HFFc6 (cell line): ENCODE data around the gene PKD1L1. TPM values are rescaled to one million over a fixed set of nuclear protein-coding genes. Genes with fewer than 3 reads are reported as not detected.

Source experiments
- DNase-seq: peaks from one replicate; pipeline ENCODE4 v3.0.0-alpha.2; 2018
- H3K27ac Mint-ChIP-seq: 2 replicates; pipeline ENCODE4 v1.8.0; 2020; ENCODE audit warnings: mild to moderate bottlenecking, mixed read lengths
- H3K27me3 Mint-ChIP-seq: 2 replicates; pipeline ENCODE4 v1.8.0; 2021; ENCODE audit warnings: mild to moderate bottlenecking, moderate library complexity, mixed read lengths; ENCODE audit not compliant: insufficient read depth
- H3K36me3 Mint-ChIP-seq: 2 replicates; pipeline ENCODE4 v1.8.0; 2021; ENCODE audit warnings: low read depth, mixed read lengths
- H3K4me1 Mint-ChIP-seq: 2 replicates; pipeline ENCODE4 v1.8.0; 2020; ENCODE audit warnings: low read depth, mixed read lengths
- H3K4me3 Mint-ChIP-seq: 2 replicates; pipeline ENCODE4 v1.8.0; 2020; ENCODE audit warnings: mild to moderate bottlenecking, moderate library complexity, mixed read lengths
- H3K9me3 Mint-ChIP-seq: 2 replicates; pipeline ENCODE4 v1.8.0; 2020; ENCODE audit warnings: mild to moderate bottlenecking, mixed read lengths
- CTCF ChIP-seq: fragments of 200-600 bp; sonication (generic); IDR thresholded peaks from 2 replicates; pipeline ENCODE4 v1.5.0; 2021; ENCODE audit warnings: antibody characterized with exemption, mild to moderate bottlenecking
- total RNA-seq, 6 experiments: library from RNA; stranded (reverse); fragmentation: NEBNext Ultra II Directional; extraction: Animal tissue kit (Norgen Biotek cat#: 25700); gene quantifications; 2 replicates in 1 of 6; 3 replicates in 5 of 6; pipeline ENCODE4 v1.2.3, GENCODE V29; 2021

The PKD1L1 gene
- total RNA-seq, 6 experiments from 2014 or later, result 0.03 to 0.14 TPM; not detected in 4

GRCh38 chr7:47942132-47942531 lies 6.1 kb downstream of the PKD1L1 start:
- peak overlapping the region; percentile 45 for H3K4me3 Mint-ChIP-seq
- no peak for TF ChIP-seq CTCF
- peaks cover 6% of the 10 kb centered on the region; the same call in 1 of the 2 replicates for H3K27me3 Mint-ChIP-seq
- peaks cover 45% of the 10 kb centered on the region for H3K4me1 Mint-ChIP-seq
- DNase-seq, result no peak
- H3K27ac Mint-ChIP-seq, result peak overlapping the region; percentile 92
- no peaks in the 10 kb centered on the region for H3K36me3 Mint-ChIP-seq
- no peaks in the 10 kb centered on the region for H3K9me3 Mint-ChIP-seq

- TF ChIP-seq CTCF, result no peak
- Mint-ChIP-seq H3K4me1 (peaks cover 45% of the 10 kb centered on the region), H3K27ac (peak overlapping the region; percentile 92), H3K4me3 (peak overlapping the region; percentile 45), H3K27me3 (peaks cover 6% of the 10 kb centered on the region; the same call in 1 of the 2 replicates), H3K36me3 (no peaks in the 10 kb centered on the region), H3K9me3 (no peaks in the 10 kb centered on the region)
- DNase-seq, result peak; percentile 79
These were observed 7.0 kb downstream of the PKD1L1 start for GRCh38 chr7:47941136-47941844.

GRCh38 chr7:47940088-47941013 lies 7.9 kb downstream of the PKD1L1 start:
- peaks cover 43% of the 10 kb centered on the region for H3K4me1 Mint-ChIP-seq
- no peak for TF ChIP-seq CTCF
- peaks cover 6% of the 10 kb centered on the region; the same call in 1 of the 2 replicates for H3K27me3 Mint-ChIP-seq
- H3K4me3 Mint-ChIP-seq, result peak overlapping the region; percentile 7; the same call in 1 of the 2 replicates
- peak overlapping the region; percentile 92 for H3K27ac Mint-ChIP-seq
- no peaks in the 10 kb centered on the region for H3K36me3 Mint-ChIP-seq
- DNase-seq, result peak; percentile 61
- no peaks in the 10 kb centered on the region for H3K9me3 Mint-ChIP-seq

- Mint-ChIP-seq H3K4me3 (no peak overlapping the region), H3K4me1 (peaks cover 40% of the 10 kb centered on the region), H3K27ac (peak overlapping the region; percentile 92), H3K36me3 (no peaks in the 10 kb centered on the region), H3K27me3 (peaks cover 6% of the 10 kb centered on the region; the same call in 1 of the 2 replicates), H3K9me3 (no peaks in the 10 kb centered on the region)
- DNase-seq, result no peak
- TF ChIP-seq CTCF, result no peak
These were observed 8.7 kb downstream of the PKD1L1 start for GRCh38 chr7:47939425-47940036.

GRCh38 chr7:47938574-47939165 lies 9.6 kb downstream of the PKD1L1 start:
- H3K27me3 Mint-ChIP-seq, result peaks cover 4% of the 10 kb centered on the region; the same call in 1 of the 2 replicates
- TF ChIP-seq CTCF, result peak; percentile 39
- no peak overlapping the region for H3K27ac Mint-ChIP-seq
- H3K36me3 Mint-ChIP-seq, result no peaks in the 10 kb centered on the region
- H3K9me3 Mint-ChIP-seq, result no peaks in the 10 kb centered on the region
- no peak overlapping the region for H3K4me3 Mint-ChIP-seq
- H3K4me1 Mint-ChIP-seq, result peaks cover 34% of the 10 kb centered on the region
- no peak for DNase-seq
